GM19468 (cell line): ENCODE results near the gene DPY19L3.
"Not testable (repeated sequence)": the region's sequence is repeated elsewhere in the genome, so short reads cannot be mapped to it uniquely, and the experiment has no call there.

Source experiments
- ATAC-seq: cut with Tn5 transposase; IDR thresholded peaks from one replicate; pipeline ENCODE4 v1.9.1; 2021; ENCODE audit warnings: mild to moderate bottlenecking, moderate library complexity, moderate number of reproducible peaks; ENCODE audit not compliant: unreplicated experiment; ENCODE audit errors: extremely low read depth

DPY19L3 gene

GRCh38 chr19:32392901-32393300 is 12.7 kb upstream of the DPY19L3 start:
- no peak for ATAC-seq

GRCh38 chr19:32396046-32396652 is 9.4 kb upstream of the DPY19L3 start:
- no peak for ATAC-seq

- ATAC-seq: no peak
Observed at GRCh38 chr19:32397671-32398101, 7.9 kb upstream of the DPY19L3 start.

GRCh38 chr19:32401992-32402391 is 3.6 kb upstream of the DPY19L3 start:
- no peak for ATAC-seq

GRCh38 chr19:32403291-32403995 is 2.1 kb upstream of the DPY19L3 start:
- no peak for ATAC-seq

GRCh38 chr19:32404213-32404932 is 1.2 kb upstream of the DPY19L3 start:
- ATAC-seq: no peak

GRCh38 chr19:32404933-32405430 is 588 bp upstream of the DPY19L3 start:
- no peak for ATAC-seq

GRCh38 chr19:32406161-32407003 is 812 bp downstream of the DPY19L3 start:
- ATAC-seq: no peak

- ATAC-seq: no peak
Observed at GRCh38 chr19:32407004-32407992, 1.7 kb downstream of the DPY19L3 start.

- no peak for ATAC-seq
Observed at GRCh38 chr19:32415246-32415645, 9.7 kb downstream of the DPY19L3 start.

- ATAC-seq: no peak
Observed at GRCh38 chr19:32415669-32416068, 10.1 kb downstream of the DPY19L3 start.

- ATAC-seq: no peak
Observed at GRCh38 chr19:32416749-32417456, 11.3 kb downstream of the DPY19L3 start.

GRCh38 chr19:32418155-32418554 is 12.6 kb downstream of the DPY19L3 start:
- no peak for ATAC-seq

- ATAC-seq: no peak
Observed at GRCh38 chr19:32421589-32422361, 16.2 kb downstream of the DPY19L3 start.

- ATAC-seq: no peak
Observed at GRCh38 chr19:32422435-32422834, 16.9 kb downstream of the DPY19L3 start.

- not testable (repeated sequence) for ATAC-seq
Observed at GRCh38 chr19:32423944-32424343, 18.4 kb downstream of the DPY19L3 start.

- ATAC-seq: no peak
Observed at GRCh38 chr19:32427536-32427935, 22.0 kb downstream of the DPY19L3 start.

- no peak for ATAC-seq
Observed at GRCh38 chr19:32436692-32437091, 31.1 kb downstream of the DPY19L3 start.
